Smooth muscle cell (in vitro differentiated cells): ENCODE measurements around the gene IL18R1. TPM values are rescaled to one million over a fixed set of nuclear protein-coding genes. Genes with fewer than 3 reads are reported as not detected.

Experiments used
- DNase-seq: peaks from one replicate; lab custom pipeline; 2025; ENCODE audit not compliant: unreplicated experiment; lab: John Stamatoyannopoulos, UW
- H2AFZ ChIP-seq: fragments of 200-600 bp; sonication (generic); 2 replicates; pipeline ENCODE4 v1.6.0; 2016; ENCODE audit warnings: antibody characterized with exemption, low read depth, mild to moderate bottlenecking
- H3F3A ChIP-seq: fragments of 200-600 bp; sonication (generic); 2 replicates; pipeline ENCODE4 v1.6.0; 2017; ENCODE audit warnings: antibody characterized with exemption, low read depth
- H3K27ac ChIP-seq: fragments of 200-600 bp; sonication (generic); 2 replicates; pipeline ENCODE4 v1.5.1; 2016; ENCODE audit warnings: low read depth, mild to moderate bottlenecking
- H3K27me3 ChIP-seq: fragments of 200-600 bp; sonication (generic); 2 replicates; pipeline ENCODE4 v1.6.1; 2016; ENCODE audit warnings: low read depth, mild to moderate bottlenecking
- H3K36me3 ChIP-seq: fragments of 200-600 bp; sonication (generic); 2 replicates; pipeline ENCODE4 v1.5.1; 2016; ENCODE audit warnings: low read depth
- H3K4me1 ChIP-seq: fragments of 200-600 bp; sonication (generic); 2 replicates; pipeline ENCODE4 v1.5.1; 2016; ENCODE audit warnings: low read depth
- H3K4me2 ChIP-seq: fragments of 200-600 bp; sonication (generic); 2 replicates; pipeline ENCODE4 v1.6.0; 2016; ENCODE audit warnings: mild to moderate bottlenecking
- H3K4me3 ChIP-seq: fragments of 200-600 bp; sonication (generic); 2 replicates; pipeline ENCODE4 v1.5.1; 2016; ENCODE audit warnings: mild to moderate bottlenecking
- H3K79me2 ChIP-seq: fragments of 200-600 bp; sonication (generic); 2 replicates; pipeline ENCODE4 v1.6.0; 2016; ENCODE audit warnings: low read depth, mild to moderate bottlenecking
- H3K9ac ChIP-seq: fragments of 200-600 bp; sonication (generic); 2 replicates; pipeline ENCODE4 v1.6.0; 2016; ENCODE audit warnings: low read depth
- H3K9me3 ChIP-seq: fragments of 200-600 bp; sonication (generic); replicated peaks from 2 replicates; pipeline ENCODE4 v1.5.1; 2016; ENCODE audit warnings: low read depth
- H4K20me1 ChIP-seq: fragments of 200-600 bp; sonication (generic); 2 replicates; pipeline ENCODE4 v1.6.0; 2016; ENCODE audit warnings: low read depth
- CTCF ChIP-seq: fragments of 200-600 bp; sonication (generic); IDR thresholded peaks from 2 replicates; pipeline ENCODE4 v1.5.1; 2017; ENCODE audit warnings: borderline replicate concordance, mild to moderate bottlenecking, antibody characterized with exemption; ENCODE audit not compliant: insufficient read depth, poor library complexity, severe bottlenecking
- WGBS: methylation state at CpG from one replicate; pipeline ENCODE4 v1.1.7; 2016; ENCODE audit warnings: low lambda C conversion rate; 5-methylcytosine and 5-hydroxymethylcytosine counted together
- polyA plus RNA-seq: library from polyadenylated mRNA; unstranded; fragments of >200 nt; fragmentation: Nextera tagmentation; extraction: Ambion mirVana; gene quantifications from 2 replicates; pipeline ENCODE4 v1.2.1, GENCODE V29; 2016
- total RNA-seq: library from RNA; depleted of rRNA; stranded (reverse); fragments of >200 nt; gene quantifications from 2 replicates; pipeline ENCODE4 v1.2.3, GENCODE V29; 2014

IL18R1 gene
- total and polyA plus RNA-seq, 2 experiments from 2014 or later = 2.2 to 2.5 TPM

GRCh38 chr2:102366406-102367112, 11.0 kb downstream of the IL18R1 start:
- Histone ChIP-seq H3F3A (no peaks in the 10 kb centered on the region), H4K20me1 (no peaks in the 10 kb centered on the region), H3K36me3 (no peaks in the 10 kb centered on the region), H3K4me1 (no peaks in the 10 kb centered on the region), H3K9ac (no peak overlapping the region), H3K79me2 (no peaks in the 10 kb centered on the region), H3K4me3 (no peak overlapping the region), H3K27ac (no peak overlapping the region), H3K9me3 (peaks cover 3% of the 10 kb centered on the region), H3K4me2 (no peak overlapping the region), H2AFZ (no peak overlapping the region), H3K27me3 (no peaks in the 10 kb centered on the region)
- TF ChIP-seq CTCF = no peak
- WGBS = 88% methylated on average over 3 of the region's 3 CpGs
- no peak for DNase-seq

GRCh38 chr2:102367331-102367971, 11.9 kb downstream of the IL18R1 start:
- Histone ChIP-seq H3K36me3 (no peaks in the 10 kb centered on the region), H3K4me2 (no peak overlapping the region), H2AFZ (no peak overlapping the region), H3K27me3 (no peaks in the 10 kb centered on the region), H3K27ac (no peak overlapping the region), H3K79me2 (no peaks in the 10 kb centered on the region), H3K9me3 (peaks cover 3% of the 10 kb centered on the region), H3F3A (no peaks in the 10 kb centered on the region), H3K4me1 (no peaks in the 10 kb centered on the region), H3K9ac (no peak overlapping the region), H4K20me1 (no peaks in the 10 kb centered on the region), H3K4me3 (no peak overlapping the region)
- no peak for TF ChIP-seq CTCF
- no peak for DNase-seq
- 88% methylated on average over 6 of the region's 6 CpGs for WGBS

GRCh38 chr2:102368461-102369109, 13.0 kb downstream of the IL18R1 start:
- Histone ChIP-seq H3K27ac (no peak overlapping the region), H3K9ac (no peak overlapping the region), H3K9me3 (peaks cover 3% of the 10 kb centered on the region), H3K79me2 (no peaks in the 10 kb centered on the region), H3K4me2 (no peak overlapping the region), H3F3A (no peaks in the 10 kb centered on the region), H3K36me3 (no peaks in the 10 kb centered on the region), H3K4me3 (no peak overlapping the region), H3K27me3 (no peaks in the 10 kb centered on the region), H4K20me1 (no peaks in the 10 kb centered on the region), H2AFZ (no peak overlapping the region), H3K4me1 (no peaks in the 10 kb centered on the region)
- no peak for TF ChIP-seq CTCF
- no peak for DNase-seq
- 84% methylated on average over 5 of the region's 5 CpGs for WGBS
